ENCODE measurements around the gene ZMYND8. TPM values are rescaled to one million over a fixed set of nuclear protein-coding genes. Genes with fewer than 3 reads are reported as not detected.

Gene ZMYND8
- total RNA-seq, 1 experiment from 2014 or later = 29.0 TPM

GRCh38 chr20:47400685-47401084 is 44.2 kb upstream of the ZMYND8 start (continued):
- TF ChIP-seq, protein P1, sequence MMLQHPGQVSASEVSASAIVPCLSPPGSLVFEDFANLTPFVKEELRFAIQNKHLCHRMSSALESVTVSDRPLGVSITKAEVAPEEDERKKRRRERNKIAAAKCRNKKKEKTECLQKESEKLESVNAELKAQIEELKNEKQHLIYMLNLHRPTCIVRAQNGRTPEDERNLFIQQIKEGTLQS (IDR thresholded peaks at IDR 0.05) = no peak
- TF ChIP-seq POLR2A (IDR thresholded peaks at IDR 0.05; ENCODE audit: borderline replicate concordance, extremely low read depth, insufficient read depth, insufficient read length) (no peak), EGR1 (IDR thresholded peaks at IDR 0.05; ENCODE audit: low read depth) (no peak), CTCF (IDR thresholded peaks at IDR 0.05 in 2 of 3, conservative IDR thresholded peaks at IDR 0.05 in 1 of 3; ENCODE audit: borderline replicate concordance in 1 of 3, insufficient read depth in 1 of 3, low read depth in 2 of 3, low read length in 2 of 3) (no peak), FOSL1 (IDR thresholded peaks at IDR 0.05; ENCODE audit: low read depth) (no peak)

- no peak for TF ChIP-seq EZH2phosphoT487 (IDR thresholded peaks at IDR 0.05; ENCODE audit: borderline replicate concordance)
- no peak for TF ChIP-seq MAX (IDR thresholded peaks at IDR 0.05)
- TF ChIP-seq CTCF (IDR thresholded peaks at IDR 0.05 in 2 of 3, conservative IDR thresholded peaks at IDR 0.05 in 1 of 3; ENCODE audit: borderline replicate concordance in 1 of 3, insufficient read depth in 1 of 3, low read depth in 2 of 3, low read length in 2 of 3) = no peak
- TF ChIP-seq EZH2 (IDR thresholded peaks at IDR 0.05) = no peak
- TF ChIP-seq CEBPB (IDR thresholded peaks at IDR 0.05; ENCODE audit: low read depth) = no peak
- no peak for TF ChIP-seq ZNF274 (IDR thresholded peaks at IDR 0.05; ENCODE audit: low read depth, low read length)
- TF ChIP-seq REST (IDR thresholded peaks at IDR 0.05; ENCODE audit: low read depth) = no peak
- TF ChIP-seq TCF7L2 (IDR thresholded peaks at IDR 0.05; ENCODE audit: borderline replicate concordance, extremely low read depth, insufficient read depth, insufficient read length) = no peak
- TF ChIP-seq SP1 (IDR thresholded peaks at IDR 0.05; ENCODE audit: low read depth) = no peak
- no peak for TF ChIP-seq JUND (IDR thresholded peaks at IDR 0.05)
- no peak for TF ChIP-seq ELF1 (IDR thresholded peaks at IDR 0.05; ENCODE audit: borderline replicate concordance, low read depth)
- TF ChIP-seq, protein P1 (IDR thresholded peaks at IDR 0.05) = no peak
- no peak for TF ChIP-seq ZFX (IDR thresholded peaks at IDR 0.05)
- no peak overlapping the region for H3K4me3 ChIP-seq (replicated peaks in 1 of 2; ENCODE audit: low read depth in 1 of 2, low read length in 2 of 2)
- ATAC-seq (no peak), DNase-seq (ENCODE audit: low read depth, low spot score) (no peak)
- H3K4me1 ChIP-seq (ENCODE audit: control insufficient read depth in 1 of 2, insufficient read depth in 2 of 2, low read length in 2 of 2) = peaks cover 0 to 17% of the 10 kb centered on the region in 2 experiments; a peak in 2 of 4 replicates
- H3K27ac ChIP-seq (ENCODE audit: low read depth, low read length) = no peak overlapping the region
- no TSS peak for BruUV-seq (replicated peaks)
- intact Hi-C loops (cut with micrococcal nuclease) = no loop called here
- H3K9ac ChIP-seq (ENCODE audit: low read length) = no peak overlapping the region
- no peaks in the 10 kb centered on the region for H3K36me3 ChIP-seq (ENCODE audit: control insufficient read depth in 1 of 2, insufficient read depth in 2 of 2, low read length in 2 of 2)
- CTCF ChIA-PET = no interaction called here
- H3K9me3 ChIP-seq (ENCODE audit: control insufficient read depth in 1 of 2, insufficient read depth in 1 of 2, low read depth in 1 of 2, low read length in 2 of 2) = no peaks in the 10 kb centered on the region
- H3K79me2 ChIP-seq (ENCODE audit: insufficient read depth, low read length) = no peaks in the 10 kb centered on the region
- POLR2A ChIA-PET = no interaction called here
- no peak overlapping the region for H3K4me2 ChIP-seq (ENCODE audit: low read length)
- H3K9me2 ChIP-seq (ENCODE audit: insufficient read depth) = no peaks in the 10 kb centered on the region
- RAD21 ChIA-PET (ENCODE audit: low non-redundant PET in 1 of 2, low total read pairs in 2 of 2, uncharacterized antibody in 2 of 2, unreplicated experiment in 2 of 2) = no interaction called here
- H4K20me1 ChIP-seq (ENCODE audit: insufficient read depth) = no peaks in the 10 kb centered on the region
- H3K27me3 ChIP-seq (ENCODE audit: insufficient read depth, low read length) = no peaks in the 10 kb centered on the region
- H2AFZ ChIP-seq (ENCODE audit: low read depth, low read length, poor library complexity, severe bottlenecking) = no peak overlapping the region
Observed at GRCh38 chr20:47397652-47398301, 41.3 kb upstream of the ZMYND8 start.

All from HCT116 (cell line).